Activated CD4-positive, alpha-beta T cell treated with anti-CD3 and anti-CD28 coated beads, Interleukin-2, Interleukin-4, amounts not matched to agents 100 ng/mL and 50 ng/mL, durations not matched to agents 16 hours and 8 hours (primary cell): ENCODE data around the gene ACTA1.
"Not testable (repeated sequence)": the region's sequence is repeated elsewhere in the genome, so short reads cannot be mapped to it uniquely, and the experiment has no call there.

ENCODE experiments used
- DNase-seq: peaks from one replicate; pipeline ENCODE4 v3.0.0-alpha.2; 2020; ENCODE audit warnings: low spot score

The ACTA1 gene

DNA sequence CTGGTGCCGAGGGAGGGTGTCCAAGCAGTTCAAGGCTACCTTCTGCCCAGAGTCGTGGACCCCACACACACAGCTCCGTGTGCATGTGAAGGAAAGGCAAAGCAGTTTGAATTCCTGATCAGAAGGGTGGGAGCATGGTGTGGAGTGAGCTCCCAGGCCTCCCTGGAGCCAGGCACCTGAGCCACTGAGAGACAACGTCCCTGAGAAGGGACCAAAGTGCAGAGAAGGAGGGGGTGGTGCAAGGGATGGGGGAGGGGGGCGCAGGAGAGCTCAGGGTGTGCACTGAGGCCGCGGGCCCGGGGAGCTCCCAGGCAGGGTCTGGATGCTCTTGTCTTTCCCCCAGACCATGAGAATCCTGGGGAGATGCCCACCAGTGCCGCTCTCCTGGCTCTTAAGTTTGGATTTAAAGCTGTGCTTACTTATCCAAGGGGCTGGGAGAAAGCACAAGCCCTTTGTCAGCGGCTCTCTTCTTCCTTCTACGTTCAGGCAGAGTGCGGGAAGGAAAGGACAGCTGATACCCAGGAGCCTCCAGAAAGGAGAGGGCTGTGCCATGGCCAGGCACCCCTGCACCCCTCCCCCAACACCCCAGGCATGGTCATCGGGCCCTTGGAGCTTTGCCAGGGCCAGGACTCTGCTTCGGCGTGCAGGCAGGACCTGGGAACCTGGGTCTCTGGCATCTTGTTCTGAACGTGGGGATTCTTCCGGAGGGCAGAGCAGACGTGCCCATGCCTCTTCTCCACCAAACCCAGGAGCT, 24.1 kb downstream of the ACTA1 start:
- no peak for DNase-seq

DNA sequence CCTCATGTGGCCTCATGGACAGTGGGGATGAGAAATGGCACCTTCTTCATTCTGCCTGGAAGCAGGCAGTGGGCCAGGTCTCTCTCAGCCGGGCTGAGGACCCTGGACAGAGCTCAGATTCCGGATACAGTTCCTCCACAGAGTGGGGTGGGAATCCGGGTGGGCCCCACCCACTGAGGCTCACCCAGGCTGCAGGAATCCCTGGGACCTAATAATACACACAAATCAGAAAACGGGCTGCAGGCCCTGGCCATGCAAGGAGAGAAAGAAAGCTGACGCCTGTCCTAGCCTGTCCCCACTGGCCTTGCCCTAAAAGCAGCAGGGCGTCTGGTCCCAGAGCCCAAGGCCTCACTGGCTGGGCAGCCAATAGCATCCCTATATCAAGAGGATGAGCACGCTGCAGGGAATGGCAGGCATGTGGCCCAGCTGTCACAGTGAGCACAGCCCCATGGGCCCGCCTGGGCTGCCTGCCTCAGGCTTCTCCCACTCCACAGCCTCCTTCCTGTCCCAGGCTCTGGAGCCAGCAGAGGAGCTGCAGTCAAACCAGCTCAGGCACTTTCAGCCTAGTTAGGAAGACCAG, 25.3 kb downstream of the ACTA1 start:
- DNase-seq, result no peak

- DNase-seq, result no peak
These were observed 26.5 kb downstream of the ACTA1 start for GRCh38 chr1:229407206-229408026.

GRCh38 chr1:229406798-229407197, 27.1 kb downstream of the ACTA1 start:
- DNase-seq, result no peak

DNA sequence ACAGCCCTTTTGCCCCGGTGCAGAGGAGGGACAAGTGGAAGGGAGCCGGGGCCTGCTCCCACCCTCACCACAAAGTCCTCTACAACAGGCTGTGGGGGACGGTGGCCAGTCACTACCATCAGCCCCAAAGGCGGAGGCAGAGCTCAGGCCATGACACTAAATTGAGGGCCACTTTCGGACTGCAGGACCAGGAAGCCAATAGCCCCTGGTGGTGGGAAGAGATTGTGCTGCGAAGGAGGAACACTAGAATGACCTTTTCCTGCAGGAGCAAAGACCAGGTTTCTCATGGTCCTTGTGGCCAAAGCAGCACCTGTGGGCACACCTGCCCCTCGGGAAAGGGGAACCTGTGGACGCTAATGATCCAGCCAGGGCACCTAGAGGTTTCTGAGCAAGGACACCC, 30.3 kb downstream of the ACTA1 start:
- DNase-seq, result no peak

DNA sequence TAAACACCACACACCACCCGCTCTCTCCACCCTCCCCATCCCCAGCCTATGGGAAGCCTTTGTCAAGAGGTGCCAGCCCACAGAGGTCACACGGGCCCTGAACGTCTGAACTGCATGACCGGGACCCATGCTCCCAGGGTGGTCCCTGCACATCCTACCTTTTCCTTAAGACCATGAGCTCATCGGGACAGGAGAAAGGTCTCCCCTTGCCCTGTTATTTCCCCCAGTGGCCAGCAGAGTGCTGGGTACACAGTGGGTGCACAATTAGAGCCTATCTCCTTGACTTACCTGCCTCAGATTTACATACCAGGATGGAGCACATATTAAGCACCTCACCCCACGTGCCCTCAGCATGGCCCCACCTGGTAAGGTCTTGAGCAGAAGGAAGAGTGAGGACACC, 30.9 kb downstream of the ACTA1 start:
- no peak for DNase-seq

- DNase-seq, result not testable (repeated sequence)
These were observed 31.6 kb downstream of the ACTA1 start for GRCh38 chr1:229402329-229402728.

DNA sequence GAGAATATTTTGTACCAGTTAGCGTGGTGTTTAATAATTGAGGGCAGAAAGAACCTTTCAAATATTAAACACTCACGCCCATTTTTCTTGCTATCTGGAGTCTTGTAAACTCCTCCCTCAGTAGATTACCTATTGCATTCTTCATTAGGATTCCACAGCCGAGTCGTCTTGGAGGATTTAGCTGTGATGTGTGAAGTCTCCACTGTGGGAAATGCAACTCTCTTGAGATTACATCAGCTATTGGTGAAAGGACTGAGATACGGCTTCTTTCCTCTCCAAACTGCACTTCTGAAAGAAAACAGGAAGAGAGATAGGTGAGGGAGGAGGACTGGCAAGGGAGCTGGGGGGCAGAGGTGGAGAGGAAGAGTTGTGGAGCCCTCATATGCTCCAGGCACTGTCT, 36.1 kb downstream of the ACTA1 start:
- no peak for DNase-seq

DNA sequence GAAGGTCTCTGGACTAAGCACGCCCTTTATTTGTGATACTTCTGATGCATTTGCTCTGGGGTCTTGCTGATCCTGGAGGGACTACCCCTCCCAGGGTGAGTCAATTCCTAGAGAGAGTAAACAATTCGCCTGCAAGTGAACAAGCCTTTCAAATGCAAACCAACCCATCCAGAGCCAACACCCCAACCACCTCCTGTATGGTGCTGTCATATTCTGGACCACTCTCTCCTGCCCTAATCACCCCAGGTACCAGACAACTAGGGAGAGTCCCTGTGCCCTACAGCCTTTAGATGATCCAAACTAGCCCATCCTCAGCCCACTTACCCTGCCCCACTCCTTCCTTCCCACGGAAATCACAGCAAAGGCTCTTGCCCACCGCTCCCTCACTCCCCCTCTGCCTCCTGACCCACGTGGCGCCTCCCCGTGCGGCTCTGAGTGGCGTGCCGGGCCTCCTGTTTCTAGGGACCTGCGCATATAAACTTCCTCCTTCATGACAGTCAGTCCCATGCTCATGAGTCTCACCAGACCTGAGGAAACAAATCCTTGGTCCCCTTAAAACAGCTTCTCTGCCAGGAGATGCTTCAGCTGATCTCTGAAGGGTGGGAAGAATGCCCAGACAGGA, 37.2 kb downstream of the ACTA1 start:
- no peak for DNase-seq

- DNase-seq, result not testable (repeated sequence)
These were observed 39.4 kb downstream of the ACTA1 start for GRCh38 chr1:229394517-229394916.

DNA sequence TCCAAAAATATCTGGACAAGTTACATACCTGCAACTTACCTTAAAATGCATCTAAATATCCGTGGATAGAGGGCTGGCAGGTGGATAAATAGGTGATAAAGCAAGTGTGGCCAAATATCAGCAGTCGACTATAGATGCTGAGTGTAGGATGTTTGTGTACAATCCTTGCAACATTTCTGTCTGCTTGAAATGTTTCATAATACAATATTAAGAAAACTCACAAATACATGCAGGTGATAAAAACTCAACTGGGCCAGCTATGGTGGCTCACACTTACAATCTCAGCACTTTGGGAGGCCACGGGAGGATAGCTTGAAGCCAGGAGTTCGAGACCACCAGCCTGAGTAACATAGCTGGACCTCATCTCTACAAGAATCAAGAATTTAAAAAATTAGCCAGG, 41.0 kb downstream of the ACTA1 start:
- DNase-seq, result no peak

- no peak for DNase-seq
These were observed 43.8 kb downstream of the ACTA1 start for GRCh38 chr1:229390130-229390529.

GRCh38 chr1:229388897-229389580, 44.9 kb downstream of the ACTA1 start:
- no peak for DNase-seq

DNA sequence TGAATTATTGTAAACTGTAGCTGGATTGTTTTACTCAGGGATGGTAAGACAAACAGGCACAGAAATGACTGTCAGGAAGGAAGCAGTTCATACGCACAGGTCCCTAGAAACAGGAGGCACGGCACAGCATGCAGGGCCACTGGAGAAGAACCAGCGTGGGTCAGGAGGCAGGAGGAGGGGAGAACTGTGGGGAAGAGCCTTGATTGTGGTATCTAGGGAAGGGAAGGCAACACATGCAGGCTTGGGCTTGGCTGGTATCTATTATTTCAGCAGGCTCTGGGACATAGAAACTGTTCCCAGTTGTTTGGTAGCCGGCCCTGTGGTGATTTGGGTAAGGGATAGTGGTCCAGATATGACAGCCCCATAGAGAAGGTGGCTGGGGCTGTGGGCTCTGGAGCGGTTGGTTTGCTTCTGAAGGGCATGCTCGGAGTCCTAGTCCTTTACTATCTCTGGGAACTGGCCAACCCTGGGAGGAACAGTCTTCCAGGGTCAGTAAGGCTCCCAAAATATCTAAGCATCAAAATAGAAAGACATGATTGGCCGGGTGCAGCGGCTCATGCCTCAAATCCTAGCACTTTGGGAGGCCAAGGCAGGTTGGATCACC, 47.9 kb downstream of the ACTA1 start:
- DNase-seq, result no peak

DNA sequence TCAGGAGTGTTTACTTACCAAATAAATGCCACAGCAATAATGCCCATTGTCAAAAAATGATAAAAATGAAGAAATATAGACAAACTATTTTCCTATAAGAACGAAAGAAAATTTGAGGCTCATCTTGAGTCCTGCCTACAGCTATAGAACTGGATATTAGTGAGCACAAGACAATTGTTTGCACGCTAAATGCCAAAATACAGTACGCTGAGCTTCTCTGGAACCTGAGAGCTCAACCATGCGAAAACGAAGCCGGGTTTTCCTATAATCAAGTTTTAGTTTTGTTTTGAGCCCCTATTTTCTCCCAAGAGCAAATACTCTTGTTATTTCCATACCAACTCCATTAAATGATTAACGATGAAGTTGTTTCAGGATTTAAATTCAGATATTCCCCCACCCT, 49.1 kb downstream of the ACTA1 start:
- DNase-seq, result no peak

DNA sequence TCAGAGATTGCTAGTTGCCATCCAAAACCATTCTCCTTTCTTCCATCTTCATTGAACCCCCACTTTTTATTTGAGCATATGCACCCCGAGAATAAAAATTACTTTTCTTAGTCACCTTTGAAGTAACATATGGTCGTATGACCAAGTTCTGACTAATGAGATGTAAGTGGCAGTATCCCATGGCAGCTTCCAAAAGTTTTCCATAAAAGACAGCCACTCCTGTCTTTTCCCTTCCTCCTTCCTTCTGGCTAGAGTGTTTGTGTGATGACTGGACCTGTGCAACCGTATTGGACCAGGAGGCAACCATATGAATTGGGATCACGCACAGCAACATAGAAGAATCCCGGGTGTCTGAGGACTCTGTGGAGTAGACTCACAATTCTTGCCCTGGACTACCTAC, 49.9 kb downstream of the ACTA1 start:
- DNase-seq, result no peak

DNA sequence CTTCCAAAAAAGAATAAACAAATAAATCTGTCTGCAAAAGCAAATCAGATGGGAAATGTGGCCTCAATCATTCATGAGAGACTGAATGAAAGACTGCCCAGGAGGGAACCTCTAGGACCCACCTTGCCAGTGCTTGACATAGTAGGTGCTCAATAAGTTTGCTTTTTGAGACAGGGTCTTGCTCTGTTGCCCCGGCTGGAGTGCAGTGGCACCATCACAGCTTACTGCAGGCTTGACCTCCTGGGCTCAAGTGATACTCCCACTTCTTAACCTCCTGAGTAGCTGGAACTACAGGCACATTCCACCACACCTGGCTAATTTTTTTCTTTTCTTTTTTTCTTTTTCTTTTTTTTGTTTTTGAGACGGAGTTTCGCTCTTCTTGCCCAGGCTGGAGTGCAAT, 50.7 kb downstream of the ACTA1 start:
- no peak for DNase-seq
